Panc1 (cell line): ENCODE data around the gene AVL9. TPM values are rescaled to one million over a fixed set of nuclear protein-coding genes. Genes with fewer than 3 reads are reported as not detected.
A peak's percentile ranks its signal among the peaks of the same experiment; 100 is the strongest.
"Not testable (repeated sequence)": the region's sequence is repeated elsewhere in the genome, so short reads cannot be mapped to it uniquely, and the experiment has no call there.

Experiments
- ATAC-seq: fragments of 200-7000 bp; cut with Tn5 transposase; 2 replicates; pipeline ENCODE4 v1.9.1; 2020; ENCODE audit warnings: mild to moderate bottlenecking, moderate library complexity
- BruUV-seq: library from RNA; stranded (reverse); fragments of 400-500 nt; replicated peaks from 2 replicates; lab custom pipeline; 2021; lab: Mats Ljungman, UMichigan
- CTCF ChIA-PET: fragments of 300-600 bp; sonication (Branson Sonifier 250); formaldehyde crosslinking; loops from one replicate; lab custom pipeline; 2022; ENCODE audit warnings: antibody characterized with exemption; lab: Charles Lee
- POLR2A ChIA-PET: fragments of 300-600 bp; sonication (Branson Sonifier 250); formaldehyde crosslinking; loops from one replicate; lab custom pipeline; 2022; ENCODE audit warnings: antibody characterized with exemption; lab: Charles Lee
- DNase-seq: peaks from one replicate; pipeline ENCODE4 v3.0.0-alpha.2; 2010; ENCODE audit warnings: low read depth, low spot score
- H3K27ac ChIP-seq: 2 replicates; pipeline ENCODE4 v1.5.1; 2011; ENCODE audit warnings: mild to moderate bottlenecking, low read length, inconsistent platforms
- H3K27me3 ChIP-seq: fragments of 200-500 bp; sonication (Bioruptor generic); 2 replicates; pipeline ENCODE4 v1.6.0; 2014; ENCODE audit warnings: low read length, inconsistent platforms; ENCODE audit not compliant: control insufficient read depth, insufficient read depth
- H3K36me3 ChIP-seq: fragments of 200-500 bp; sonication (Bioruptor generic); 2 replicates; pipeline ENCODE4 v1.5.1; 2014; ENCODE audit warnings: inconsistent platforms, mild to moderate bottlenecking, low read length, moderate library complexity; ENCODE audit not compliant: control insufficient read depth, insufficient read depth
- H3K4me1 ChIP-seq: 2 replicates; pipeline ENCODE4 v1.5.1; 2011; ENCODE audit warnings: inconsistent platforms, mild to moderate bottlenecking, low read length, moderate library complexity; ENCODE audit not compliant: control insufficient read depth, insufficient read depth
- H3K4me3 ChIP-seq, 2 experiments: 2 replicates each; pipeline ENCODE4 v1.5.1; 2011 to 2012; ENCODE audit warnings: low read depth in 2 of 2, low read length in 2 of 2, mild to moderate bottlenecking in 2 of 2, inconsistent platforms in 1 of 2, moderate library complexity in 1 of 2
- H3K9me3 ChIP-seq: fragments of 200-500 bp; sonication (Bioruptor generic); 2 replicates; pipeline ENCODE4 v1.5.1; 2014; ENCODE audit warnings: low read depth, mild to moderate bottlenecking, inconsistent platforms, low read length, moderate library complexity; ENCODE audit not compliant: control insufficient read depth, insufficient read depth
- CTCF ChIP-seq: fragments of 450-650 bp; IDR thresholded peaks from 2 replicates; pipeline ENCODE4 v1.5.1; 2017; ENCODE audit warnings: mild to moderate bottlenecking
- POLR2AphosphoS5 ChIP-seq: IDR thresholded peaks from 2 replicates; pipeline ENCODE4 v1.6.1; 2012; ENCODE audit warnings: mild to moderate bottlenecking, low read depth, low read length, moderate library complexity
- REST ChIP-seq, 2 experiments: IDR thresholded peaks; 2 replicates each; pipeline ENCODE4 v1.6.1; 2011 to 2012; ENCODE audit warnings: low read depth in 2 of 2, control low read depth in 1 of 2, low read length in 1 of 2, mild to moderate bottlenecking in 1 of 2, moderate library complexity in 1 of 2; ENCODE audit not compliant: insufficient read depth in 1 of 2
- SIN3A ChIP-seq: IDR thresholded peaks from 2 replicates; pipeline ENCODE4 v1.6.1; 2012; ENCODE audit warnings: low read depth, mild to moderate bottlenecking, low read length, moderate library complexity, borderline replicate concordance; ENCODE audit not compliant: insufficient read depth
- TCF7L2 ChIP-seq: IDR thresholded peaks from 2 replicates; pipeline ENCODE4 v1.6.1; 2011; ENCODE audit warnings: mild to moderate bottlenecking, low read depth, low read length, inconsistent platforms
- in situ Hi-C: cut with HindIII; loops from 2 replicates; pipeline ENCODE4 v1.10.0; 2016; ENCODE audit warnings: low sequenced_read_pairs, low pct_unique_long_range_greater_than_20kb
- intact Hi-C: fragments of 100-400 bp; cut with micrococcal nuclease; formaldehyde crosslinking; loops from one replicate; pipeline ENCODE4 v1.10.0; 2022; ENCODE audit not compliant: unreplicated experiment
- total RNA-seq: library from RNA; stranded (reverse); gene quantifications from one replicate; pipeline ENCODE4 v1.2.1, GENCODE V29; 2021; ENCODE audit not compliant: unreplicated experiment

AVL9 gene
- total RNA-seq, 1 experiment from 2014 or later: 66.6 TPM

- CTCF ChIA-PET, H3K36me3 ChIP-seq, ATAC-seq, H3K27ac ChIP-seq, H3K9me3 ChIP-seq, in situ Hi-C loops, intact Hi-C loops, H3K27me3 ChIP-seq, H3K4me3 ChIP-seq, DNase-seq, BruUV-seq: not testable (repeated sequence)
- H3K4me1 ChIP-seq: peaks cover 13% of the 10 kb centered on the region
- POLR2A ChIA-PET: interaction anchor here (0.7 kb wide), 1 partner anchor 45 kb away, joined by 3 read pairs; no protein-coding TSS in a partner anchor
Observed at GRCh38 chr7:32500216-32500615, 4.9 kb downstream of the AVL9 start.

GRCh38 chr7:32500922-32501341 is 5.6 kb downstream of the AVL9 start:
- in situ Hi-C loops: no loop called here
- ATAC-seq (no peak), DNase-seq (no peak)
- Histone ChIP-seq H3K9me3 (no peaks in the 10 kb centered on the region), H3K27ac (no peak overlapping the region), H3K4me1 (peaks cover 13% of the 10 kb centered on the region), H3K27me3 (no peaks in the 10 kb centered on the region), H3K36me3 (no peaks in the 10 kb centered on the region; the same call in 1 of the 2 replicates), H3K4me3 (no peak overlapping the region)
- CTCF ChIA-PET: no interaction called here
- intact Hi-C loops: no loop called here
- no peak for TF ChIP-seq POLR2AphosphoS5
- no TSS peak for BruUV-seq
- POLR2A ChIA-PET: interaction anchor here (0.7 kb wide), 1 partner anchor 44 kb away, joined by 3 read pairs; no protein-coding TSS in a partner anchor

- POLR2A ChIA-PET: interaction anchor here (0.6 kb wide), 1 partner anchor 38 kb away, joined by 4 read pairs; no protein-coding TSS in a partner anchor
- no peak overlapping the region for H3K4me3 ChIP-seq
- ATAC-seq (peak; percentile 17; the same call in 1 of the 2 replicates), DNase-seq (no peak)
- H3K27me3 ChIP-seq: no peaks in the 10 kb centered on the region
- BruUV-seq: no TSS peak
- intact Hi-C loops (no loop called here), in situ Hi-C loops (no loop called here)
- H3K27ac ChIP-seq: no peak overlapping the region
- TF ChIP-seq POLR2AphosphoS5 (no peak), CTCF (no peak), SIN3A (no peak), TCF7L2 (no peak), REST (IDR thresholded peaks at IDR 0.05; ENCODE audit: insufficient read depth in 1 of 2, low read depth in 2 of 2, low read length in 1 of 2) (no peak)
- peaks cover 17% of the 10 kb centered on the region for H3K4me1 ChIP-seq
- CTCF ChIA-PET: no interaction called here
- no peaks in the 10 kb centered on the region for H3K36me3 ChIP-seq
- no peaks in the 10 kb centered on the region for H3K9me3 ChIP-seq
Observed at GRCh38 chr7:32501522-32501921, 6.2 kb downstream of the AVL9 start.
